ENCODE results near the gene HSPB3.
"Not testable (repeated sequence)": the region's sequence is repeated elsewhere in the genome, so short reads cannot be mapped to it uniquely, and the experiment has no call there.

The HSPB3 gene

DNA sequence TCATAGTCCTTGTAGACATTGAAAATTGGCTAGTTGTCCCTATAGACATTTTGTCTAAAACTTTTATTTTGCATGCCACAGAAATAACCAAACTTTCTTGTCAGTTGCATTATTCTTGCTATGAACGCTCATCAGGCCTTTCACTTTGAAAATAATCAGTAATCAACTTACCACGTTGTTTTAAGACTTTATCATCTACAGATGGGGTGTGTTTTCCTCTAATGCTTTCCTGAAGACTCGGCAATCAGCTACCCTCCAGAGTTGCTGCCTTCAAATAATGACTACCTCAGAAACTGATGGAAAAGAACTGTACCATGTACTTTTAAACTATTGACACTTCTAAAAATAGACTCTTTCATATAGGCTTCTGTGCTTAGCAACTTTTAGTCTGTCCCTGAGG lies 33.5 kb upstream of the HSPB3 start:
- H3K4me3 ChIP-seq (ENCODE audit: low read depth, low read length) = no peak overlapping the region
- TF ChIP-seq, protein P1, sequence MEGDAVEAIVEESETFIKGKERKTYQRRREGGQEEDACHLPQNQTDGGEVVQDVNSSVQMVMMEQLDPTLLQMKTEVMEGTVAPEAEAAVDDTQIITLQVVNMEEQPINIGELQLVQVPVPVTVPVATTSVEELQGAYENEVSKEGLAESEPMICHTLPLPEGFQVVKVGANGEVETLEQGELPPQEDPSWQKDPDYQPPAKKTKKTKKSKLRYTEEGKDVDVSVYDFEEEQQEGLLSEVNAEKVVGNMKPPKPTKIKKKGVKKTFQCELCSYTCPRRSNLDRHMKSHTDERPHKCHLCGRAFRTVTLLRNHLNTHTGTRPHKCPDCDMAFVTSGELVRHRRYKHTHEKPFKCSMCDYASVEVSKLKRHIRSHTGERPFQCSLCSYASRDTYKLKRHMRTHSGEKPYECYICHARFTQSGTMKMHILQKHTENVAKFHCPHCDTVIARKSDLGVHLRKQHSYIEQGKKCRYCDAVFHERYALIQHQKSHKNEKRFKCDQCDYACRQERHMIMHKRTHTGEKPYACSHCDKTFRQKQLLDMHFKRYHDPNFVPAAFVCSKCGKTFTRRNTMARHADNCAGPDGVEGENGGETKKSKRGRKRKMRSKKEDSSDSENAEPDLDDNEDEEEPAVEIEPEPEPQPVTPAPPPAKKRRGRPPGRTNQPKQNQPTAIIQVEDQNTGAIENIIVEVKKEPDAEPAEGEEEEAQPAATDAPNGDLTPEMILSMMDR (IDR thresholded peaks at IDR 0.05; ENCODE audit: borderline replicate concordance, insufficient read depth, low read depth, low read length) = no peak

DNA sequence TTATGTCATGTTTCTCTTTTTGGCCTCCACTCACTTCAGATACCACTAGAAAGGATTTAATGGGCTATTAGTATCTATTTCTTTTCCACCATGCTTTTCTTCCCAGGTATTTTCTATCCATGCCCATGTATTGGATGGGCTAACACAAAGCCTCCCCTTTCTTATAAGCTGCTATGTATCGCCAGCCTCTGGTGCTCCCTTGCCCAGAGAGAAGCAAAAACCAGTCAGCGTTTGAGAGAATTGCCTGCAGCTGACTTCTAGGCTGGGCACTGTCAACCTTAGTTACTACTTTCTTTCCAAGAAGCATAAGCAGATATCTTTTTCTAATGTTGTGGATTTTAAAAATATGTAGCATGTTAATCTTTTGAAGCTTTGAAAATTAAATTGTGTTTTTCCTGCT lies 30.2 kb upstream of the HSPB3 start:
- TF ChIP-seq, protein P1 (IDR thresholded peaks at IDR 0.05; ENCODE audit: borderline replicate concordance, insufficient read depth, low read depth, low read length) = no peak
- no peak overlapping the region for H3K4me3 ChIP-seq (ENCODE audit: low read depth, low read length)

DNA sequence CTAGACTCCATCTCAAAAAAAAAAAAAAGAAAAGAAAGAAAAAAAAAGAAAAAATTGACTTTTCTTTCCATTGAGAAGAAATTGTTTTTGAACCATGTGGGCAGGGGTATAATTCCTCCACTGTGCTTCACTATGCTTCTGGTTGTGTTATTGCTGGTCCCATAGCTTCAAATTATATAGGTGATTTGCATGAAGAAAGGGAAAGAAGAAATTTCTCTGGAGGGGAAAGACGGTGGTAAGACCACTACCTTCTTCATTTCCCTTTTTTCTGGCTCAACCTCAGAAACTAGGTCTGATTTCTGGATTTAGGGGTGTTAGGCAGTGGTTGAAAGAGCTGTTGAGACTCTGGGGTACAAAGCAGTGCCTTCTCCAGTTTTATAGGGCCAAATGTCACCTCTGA lies 29.3 kb upstream of the HSPB3 start:
- TF ChIP-seq, protein P1 (IDR thresholded peaks at IDR 0.05; ENCODE audit: borderline replicate concordance, insufficient read depth, low read depth, low read length) = no peak
- no peak overlapping the region for H3K4me3 ChIP-seq (ENCODE audit: low read depth, low read length)

DNA sequence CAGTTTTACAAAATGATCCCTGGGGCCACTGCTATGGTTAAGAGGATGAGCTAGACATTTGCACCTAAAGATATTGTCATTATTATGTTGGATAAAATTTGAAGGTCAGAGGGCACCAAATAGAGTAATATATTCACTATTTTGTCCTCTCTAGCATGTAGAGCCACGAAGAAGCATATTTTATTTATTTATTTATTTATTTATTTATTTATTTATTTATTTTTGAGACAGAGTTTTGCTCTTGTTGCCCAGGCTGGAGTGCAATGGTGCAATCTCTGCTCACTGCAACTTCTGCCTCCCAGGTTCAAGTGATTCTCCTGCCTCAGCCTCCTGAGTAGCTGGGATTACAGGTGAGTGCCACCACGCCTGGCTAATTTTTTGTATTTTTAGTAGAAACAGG lies 20.8 kb upstream of the HSPB3 start:
- H3K4me3 ChIP-seq (ENCODE audit: low read depth, low read length) = not testable (repeated sequence)

DNA sequence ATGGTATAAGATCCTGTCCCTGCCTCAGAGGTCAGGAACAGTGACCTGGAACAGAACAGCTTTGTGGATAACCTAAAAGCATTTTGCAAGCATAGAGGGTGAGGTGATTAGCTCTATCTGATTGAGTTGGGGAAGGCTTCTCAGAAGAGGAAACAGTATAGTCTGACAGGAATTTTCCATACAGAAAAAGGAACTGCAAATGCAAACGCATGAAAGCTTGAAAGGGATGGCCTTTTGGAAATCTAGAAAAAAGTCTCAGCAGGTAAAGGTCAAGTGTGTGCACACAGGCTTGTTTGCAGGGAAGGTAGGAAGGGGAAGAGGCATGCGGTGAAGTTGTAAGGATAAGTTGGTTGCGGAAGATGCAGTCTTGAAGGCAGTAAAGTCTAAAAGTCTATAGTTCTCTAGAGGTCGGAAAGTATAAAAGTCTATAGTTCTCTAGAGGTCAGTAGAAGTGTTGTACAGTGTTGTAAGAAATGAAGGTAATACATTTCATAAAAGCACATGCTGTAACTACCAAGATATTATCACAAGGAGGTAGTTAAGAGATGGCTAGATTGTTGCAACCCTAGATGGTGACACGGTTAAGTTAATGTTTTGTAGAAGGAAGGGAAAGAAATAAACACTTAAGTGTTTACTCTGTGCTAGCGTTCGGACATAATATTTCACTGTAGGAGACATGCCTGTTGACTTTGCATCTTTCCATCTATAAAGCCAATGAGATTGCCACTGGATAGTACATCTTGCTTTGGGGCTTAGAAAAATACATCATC lies 16.7 kb upstream of the HSPB3 start:
- no peak overlapping the region for H3K4me3 ChIP-seq (ENCODE audit: low read depth, low read length)
- TF ChIP-seq, protein P1 (IDR thresholded peaks at IDR 0.05; ENCODE audit: borderline replicate concordance, insufficient read depth, low read depth, low read length) = no peak

DNA sequence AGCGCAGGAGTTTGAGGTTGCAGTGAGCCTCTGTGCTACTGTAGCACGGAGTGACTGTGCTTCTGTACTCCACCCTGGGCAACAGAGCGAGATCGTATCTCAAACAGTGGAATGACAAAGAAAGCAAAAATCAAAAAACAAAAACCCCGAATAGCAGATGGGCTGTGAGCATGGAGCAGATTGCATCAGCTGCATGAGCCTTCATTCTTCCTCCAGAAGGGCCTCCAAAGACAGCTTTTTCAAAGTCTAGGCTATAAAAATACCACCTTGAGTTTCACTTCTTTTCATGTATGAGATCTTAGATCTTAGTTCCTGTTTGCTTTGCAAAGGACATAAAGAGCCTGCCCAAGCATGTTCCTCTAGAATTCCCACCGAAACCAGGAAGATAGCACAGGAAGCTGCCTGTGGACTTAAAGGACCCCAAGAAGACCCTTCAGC lies 15.0 kb upstream of the HSPB3 start:
- TF ChIP-seq, protein P1 (IDR thresholded peaks at IDR 0.05; ENCODE audit: borderline replicate concordance, insufficient read depth, low read depth, low read length) = no peak
- H3K4me3 ChIP-seq (ENCODE audit: low read depth, low read length) = no peak overlapping the region

DNA sequence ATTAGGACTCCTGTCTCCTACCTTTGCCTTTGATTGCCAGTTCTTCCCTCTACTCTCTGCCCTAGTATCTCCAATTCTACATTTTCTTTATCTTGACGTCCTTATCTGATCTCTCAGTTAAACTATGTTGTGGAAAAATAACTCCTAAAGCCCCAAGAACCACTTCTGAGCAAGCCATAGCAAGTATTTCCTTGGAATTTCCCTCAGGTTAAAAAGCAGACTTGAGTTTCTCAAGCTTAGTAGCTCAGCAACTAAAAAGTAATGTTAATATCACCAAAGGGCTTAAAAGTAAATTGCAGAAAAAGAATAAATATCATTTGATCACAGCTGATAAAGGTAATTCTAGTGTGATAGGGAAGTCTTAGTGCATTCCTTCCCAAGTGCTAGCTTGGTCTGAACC lies 13.2 kb upstream of the HSPB3 start:
- no peak overlapping the region for H3K4me3 ChIP-seq (ENCODE audit: low read depth, low read length)
- TF ChIP-seq, protein P1 (IDR thresholded peaks at IDR 0.05; ENCODE audit: borderline replicate concordance, insufficient read depth, low read depth, low read length) = no peak
